Measurements from ENCODE around the gene CCDC47.

The CCDC47 gene

GRCh38 chr17:63816669-63817068 lies 43.3 kb upstream of the CCDC47 start:
- TF ChIP-seq SNAI2 (CRISPR knock-in tag; IDR thresholded peaks at IDR 0.05) (no peak), ARNTL (CRISPR knock-in tag; IDR thresholded peaks at IDR 0.05; ENCODE audit: borderline replicate concordance, low read depth) (no peak), PPARA (CRISPR knock-in tag; IDR thresholded peaks at IDR 0.05; ENCODE audit: borderline replicate concordance) (no peak), CSDC2 (CRISPR knock-in tag; IDR thresholded peaks at IDR 0.05) (no peak), ZC3H10 (CRISPR knock-in tag; IDR thresholded peaks at IDR 0.05) (no peak), CREB5 (CRISPR knock-in tag; IDR thresholded peaks at IDR 0.05; ENCODE audit: low read depth) (no peak), OSR1 (CRISPR knock-in tag; IDR thresholded peaks at IDR 0.05) (no peak), BACH2 (CRISPR knock-in tag; IDR thresholded peaks at IDR 0.05; ENCODE audit: borderline replicate concordance) (no peak), ZFP30 (CRISPR knock-in tag; IDR thresholded peaks at IDR 0.05) (no peak), GLIS3 (CRISPR knock-in tag; IDR thresholded peaks at IDR 0.05) (no peak), TOX (CRISPR knock-in tag; IDR thresholded peaks at IDR 0.05; ENCODE audit: borderline replicate concordance) (no peak), PATZ1 (CRISPR knock-in tag; IDR thresholded peaks at IDR 0.05; ENCODE audit: borderline replicate concordance) (no peak), CSRNP3 (CRISPR knock-in tag; IDR thresholded peaks at IDR 0.05) (no peak), TSHZ2 (CRISPR knock-in tag; IDR thresholded peaks at IDR 0.05) (no peak), TCF4 (CRISPR knock-in tag; IDR thresholded peaks at IDR 0.05; ENCODE audit: borderline replicate concordance) (no peak), ZFP3 (CRISPR knock-in tag; IDR thresholded peaks at IDR 0.05) (no peak), RARB (CRISPR knock-in tag; IDR thresholded peaks at IDR 0.05) (no peak), ZNF8 (CRISPR knock-in tag; IDR thresholded peaks at IDR 0.05) (no peak)

GRCh38 chr17:63816123-63816522 lies 42.7 kb upstream of the CCDC47 start:
- no peak for ATAC-seq
- TF ChIP-seq PATZ1 (CRISPR knock-in tag; IDR thresholded peaks at IDR 0.05; ENCODE audit: borderline replicate concordance) (no peak), ZFP30 (CRISPR knock-in tag; IDR thresholded peaks at IDR 0.05) (no peak), TCF4 (CRISPR knock-in tag; IDR thresholded peaks at IDR 0.05; ENCODE audit: borderline replicate concordance) (no peak), ZNF70 (CRISPR knock-in tag; IDR thresholded peaks at IDR 0.05) (no peak), ISL1 (CRISPR knock-in tag; IDR thresholded peaks at IDR 0.05) (no peak), ZC3H10 (CRISPR knock-in tag; IDR thresholded peaks at IDR 0.05) (no peak), GLIS3 (CRISPR knock-in tag; IDR thresholded peaks at IDR 0.05) (no peak), CREB5 (CRISPR knock-in tag; IDR thresholded peaks at IDR 0.05; ENCODE audit: low read depth) (no peak), POU6F1 (CRISPR knock-in tag; IDR thresholded peaks at IDR 0.05; ENCODE audit: borderline replicate concordance, low read depth) (no peak), ZFP3 (CRISPR knock-in tag; IDR thresholded peaks at IDR 0.05) (no peak), BACH2 (CRISPR knock-in tag; IDR thresholded peaks at IDR 0.05; ENCODE audit: borderline replicate concordance) (no peak), PPARA (CRISPR knock-in tag; IDR thresholded peaks at IDR 0.05; ENCODE audit: borderline replicate concordance) (no peak), ESRRG (CRISPR knock-in tag; IDR thresholded peaks at IDR 0.05) (no peak), OSR1 (CRISPR knock-in tag; IDR thresholded peaks at IDR 0.05) (no peak)

More at GRCh38 chr17:63816669-63817068, 43.3 kb upstream of the CCDC47 start:
- no peak for ATAC-seq
